Heart left ventricle (tissue), 16 donors: ENCODE measurements around the gene OTOP2. TPM values are rescaled to one million over a fixed set of nuclear protein-coding genes. Genes with fewer than 3 reads are reported as not detected.

ENCODE experiments used
- ATAC-seq, 4 donors: fragments of 200-7000 bp; cut with Tn5 transposase; one replicate each; pipeline ENCODE4 v1.9.1; 2020 to 2022; ENCODE audit warnings: moderate library complexity in 4 of 4, mild to moderate bottlenecking in 3 of 4, moderate number of reproducible peaks in 1 of 4
- DNase-seq, 5 donors: peaks; one replicate each; pipeline ENCODE4 v3.0.0-alpha.2; 2020
- H3K27ac ChIP-seq, 12 donors: fragments of 200-600 bp; sonication (generic) in 4 of 12; one replicate each; pipeline versions ENCODE4 v1.5.0 to v1.8.0; 2016 to 2022; ENCODE audit warnings: mild to moderate bottlenecking in 2 of 12
- H3K27me3 ChIP-seq, 9 donors: fragments of 200-600 bp; sonication (generic) in 2 of 9; one replicate each; pipeline versions ENCODE4 v1.5.1 to v1.8.0; 2016 to 2022; ENCODE audit warnings: mild to moderate bottlenecking in 3 of 9
- H3K36me3 ChIP-seq, 9 donors: fragments of 200-600 bp; sonication (generic) in 2 of 9; one replicate each; pipeline versions ENCODE4 v1.5.0 to v1.8.0; 2018 to 2022; ENCODE audit warnings: mild to moderate bottlenecking in 2 of 9
- H3K4me1 ChIP-seq, 12 donors: fragments of 200-600 bp; sonication (generic) in 4 of 12; one replicate each; pipeline versions ENCODE4 v1.5.0 to v1.8.0; 2016 to 2022; ENCODE audit warnings: mild to moderate bottlenecking in 3 of 12
- H3K4me3 ChIP-seq, 12 donors: fragments of 200-600 bp; sonication (generic) in 4 of 12; one replicate each; pipeline versions ENCODE4 v1.5.0 to v1.8.0; 2017 to 2022; ENCODE audit warnings: mild to moderate bottlenecking in 9 of 12, moderate library complexity in 4 of 12
- H3K9me3 ChIP-seq, 12 donors: fragments of 200-600 bp; sonication (generic) in 4 of 12; one replicate each; pipeline versions ENCODE4 v1.5.0 to v1.8.0; 2016 to 2022; ENCODE audit warnings: mild to moderate bottlenecking in 1 of 12
- CTCF ChIP-seq, 12 donors: fragments of 200-600 bp; sonication (generic) in 4 of 12; IDR thresholded peaks; one replicate each; pipeline versions ENCODE4 v1.5.0 to v1.8.0; 2018 to 2022; ENCODE audit warnings: antibody characterized with exemption in 12 of 12, mild to moderate bottlenecking in 5 of 12
- POLR2A ChIP-seq, 2 donors: fragments of 450-650 bp; IDR thresholded peaks; one replicate each; pipeline ENCODE4 v1.6.1; 2017; ENCODE audit warnings: antibody characterized with exemption in 2 of 2, mild to moderate bottlenecking in 2 of 2, moderate library complexity in 2 of 2
- WGBS, 4 donors: extraction: QIAGEN DNeasy Blood & Tissue Kit in 2 of 4; methylation state at CpG; one replicate each; pipeline versions ENCODE4 v1.1.5 to v1.1.7; 2013 to 2018; 5-methylcytosine and 5-hydroxymethylcytosine counted together
- intact Hi-C, 10 donors: fragments of 100-400 bp; cut with DNase I; formaldehyde crosslinking; loops; one replicate each; pipeline versions ENCODE4 v1.11.1 to v1.14.2; 2022
- polyA plus RNA-seq, 2 donors: library from polyadenylated mRNA; stranded (reverse); fragments of 200-250 nt; gene quantifications; one replicate each; pipeline ENCODE4 v1.2.3, GENCODE V29; 2013
- total RNA-seq, 9 donors: library from RNA; depleted of rRNA in 2 of 9; stranded (reverse); fragments of >200 nt in 2 of 9; fragmentation: NEBNext Ultra II Directional in 3 of 9; extraction: Animal tissue kit (Norgen Biotek cat#: 25700) in 3 of 9; gene quantifications; one replicate each; pipeline versions ENCODE4 v1.1.0 to v1.2.4, GENCODE V29; 2016 to 2023
- donor health status: ischemic (EF 13 %, LVEDD 7.1; RV severe dilation, severe dysfunction).
- donor health status: healthy with polysubstance abuse.
- donor health status: DM: no; HTN: yes; CAD: no.
- donor health status: DM: no; HTN: no; CAD: no.
- donor health status: ischemic (EF 25% LVEDD 6.9; RV normal size, moderate dysfunction).
- donor health status: ischemic (EF 25% LVEDD 5.7; RV mildly dilated, moderate dysfunction).
- donor health status: healthy.
- donor health status: DM: yes; HTN: yes; CAD: no.
- donor health status: ischemic (EF 35%, LVEDD 5.7; RV mildly dilated, moderate dysfunction).
- donor health status: nonischemic (EF 11% LVEDD 7.7; RV severe dilation, severe dysfunction).
- donor health status: DM: yes; HTN: yes; CAD: no.
- donor health status: PGD.
- donor health status: ischemic (EF 29% LVEDD 5.4; RV normal size, mild dysfunction).
- donor health status: nonischemic (EF 23%, LVEDD 6.1; RV moderate dilation, normal function).

Gene OTOP2
- total and polyA plus RNA-seq, 11 donors: not detected

- Histone ChIP-seq H3K27me3 (no peaks in the 10 kb centered on the region), H3K27ac (no peak overlapping the region), H3K9me3 (no peaks in the 10 kb centered on the region), H3K4me3 (no peak overlapping the region), H3K36me3 (no peaks in the 10 kb centered on the region), H3K4me1 (peaks cover 3 to 42% (median 19%) of the 10 kb centered on the region in 12 donors)
- DNase-seq: no peak
- ATAC-seq: no peak
- WGBS, 4 donors: 62 to 77% (median 70%) methylated on average over 5 to 6 of the region's 6 CpGs
- intact Hi-C loops: no loop called here
- TF ChIP-seq CTCF (IDR thresholded peaks at IDR 0.05) (no peak), POLR2A (IDR thresholded peaks at IDR 0.05) (no peak)
Observed at GRCh38 chr17:74875977-74876593, 48.0 kb upstream of the OTOP2 start.

GRCh38 chr17:74877592-74878548 is 46.2 kb upstream of the OTOP2 start:
- Histone ChIP-seq H3K4me1 (peaks cover 3 to 26% (median 13%) of the 10 kb centered on the region in 12 donors), H3K27me3 (peaks cover 0 to 2% (median 0%) of the 10 kb centered on the region in 9 donors), H3K36me3 (no peaks in the 10 kb centered on the region), H3K27ac (peak overlapping the region in 5 of 12 donors; percentile 17 to 43 (median 24)), H3K4me3 (no peak overlapping the region), H3K9me3 (no peaks in the 10 kb centered on the region)
- no peak for TF ChIP-seq CTCF (IDR thresholded peaks at IDR 0.05)
- TF ChIP-seq POLR2A (IDR thresholded peaks at IDR 0.05): no peak
- ATAC-seq: peak in 1 of 4 donors; percentile 21
- peak in 1 of 5 donors; percentile 51 for DNase-seq
- 17 to 27% (median 22%) methylated on average over 17 to 19 of the region's 19 CpGs for WGBS, 4 donors
- intact Hi-C loops: no loop called here

- Histone ChIP-seq H3K36me3 (no peaks in the 10 kb centered on the region), H3K27me3 (peaks cover 0 to 2% (median 0%) of the 10 kb centered on the region in 9 donors), H3K9me3 (no peaks in the 10 kb centered on the region), H3K27ac (no peak overlapping the region), H3K4me3 (no peak overlapping the region), H3K4me1 (peaks cover 3 to 26% (median 14%) of the 10 kb centered on the region in 12 donors)
- ATAC-seq (no peak), DNase-seq (no peak)
- intact Hi-C loops: no loop called here
- TF ChIP-seq CTCF (IDR thresholded peaks at IDR 0.05) (no peak), POLR2A (IDR thresholded peaks at IDR 0.05) (no peak)
- 63 to 77% (median 71%) methylated on average over 2 of the region's 2 CpGs for WGBS, 4 donors
Observed at GRCh38 chr17:74878658-74879057, 45.4 kb upstream of the OTOP2 start.

DNA sequence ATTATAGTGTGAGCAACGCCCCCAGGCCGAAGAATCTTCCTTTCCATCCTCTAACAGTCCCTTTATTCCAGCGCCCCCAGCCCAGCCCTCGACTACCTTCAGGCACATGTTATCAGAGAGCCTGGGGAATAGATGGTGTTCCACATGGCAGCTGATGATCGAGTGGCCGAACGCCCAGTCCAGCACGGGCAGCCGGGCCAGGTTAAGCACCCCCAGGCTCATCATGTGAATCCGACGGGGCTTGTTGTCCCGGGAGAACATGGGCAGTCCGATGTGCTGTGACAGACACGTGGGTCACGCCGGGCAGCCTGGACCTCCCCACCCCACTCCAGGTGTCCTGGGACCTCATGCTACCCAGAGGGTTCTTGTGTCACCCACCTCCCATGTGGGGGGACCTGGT is 44.8 kb upstream of the OTOP2 start:
- 80 to 88% (median 83%) methylated on average over 13 to 16 of the region's 16 CpGs for WGBS, 4 donors

More for the DNA sequence above, 44.8 kb upstream of the OTOP2 start:
- TF ChIP-seq POLR2A (IDR thresholded peaks at IDR 0.05) (no peak), CTCF (IDR thresholded peaks at IDR 0.05) (no peak)
- ATAC-seq (no peak), DNase-seq (no peak)
- H3K4me1 ChIP-seq: peaks cover 3 to 19% (median 13%) of the 10 kb centered on the region in 12 donors
- no peaks in the 10 kb centered on the region for H3K36me3 ChIP-seq
- H3K4me3 ChIP-seq: no peak overlapping the region
- no peak overlapping the region for H3K27ac ChIP-seq
- peaks cover 0 to 5% (median 0%) of the 10 kb centered on the region in 9 donors for H3K27me3 ChIP-seq
- intact Hi-C loops: no loop called here
- H3K9me3 ChIP-seq: no peaks in the 10 kb centered on the region
